GM19452 (cell line): ENCODE data around the gene ARVCF.
A peak's percentile ranks its signal among the peaks of the same experiment; 100 is the strongest.

Experiments
- ATAC-seq: cut with Tn5 transposase; IDR thresholded peaks from one replicate; pipeline ENCODE4 v1.9.1; 2021; ENCODE audit not compliant: unreplicated experiment

Gene ARVCF

DNA sequence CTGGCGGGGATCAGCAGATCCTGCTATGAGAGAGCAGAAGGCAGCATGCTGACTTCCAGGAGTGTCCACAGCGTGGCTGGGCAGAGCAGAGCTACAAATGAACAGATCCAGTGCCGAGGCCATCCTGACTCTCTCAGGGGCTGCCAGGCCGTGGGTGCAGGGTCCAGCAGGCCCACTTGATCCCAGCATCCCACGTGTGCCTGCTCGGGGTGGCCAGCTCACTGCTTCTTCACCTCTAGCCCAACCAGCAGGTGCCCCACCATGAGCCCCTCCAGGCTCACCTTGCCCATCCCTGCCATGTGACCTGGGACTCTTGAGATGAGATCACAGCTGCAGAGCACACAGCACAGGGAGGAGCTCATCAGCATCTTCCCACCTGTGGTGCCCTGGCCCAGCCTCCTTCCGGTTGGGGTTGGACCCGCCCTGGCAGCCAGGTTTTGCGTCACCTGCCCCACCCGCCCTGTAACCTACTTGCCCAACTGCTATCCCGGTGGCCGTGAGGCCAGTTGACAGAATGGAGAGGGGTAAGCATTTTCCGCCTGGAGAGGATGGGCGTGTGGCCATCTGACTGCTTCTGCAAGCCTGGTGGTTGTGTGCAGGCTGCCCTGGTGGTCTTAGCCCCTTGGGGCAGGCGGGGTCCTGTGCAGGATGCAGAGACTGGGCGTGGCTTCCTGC, 15.2 kb upstream of the ARVCF start:
- ATAC-seq: no peak

GRCh38 chr22:20029550-20030225, 13.1 kb upstream of the ARVCF start:
- ATAC-seq: no peak

DNA sequence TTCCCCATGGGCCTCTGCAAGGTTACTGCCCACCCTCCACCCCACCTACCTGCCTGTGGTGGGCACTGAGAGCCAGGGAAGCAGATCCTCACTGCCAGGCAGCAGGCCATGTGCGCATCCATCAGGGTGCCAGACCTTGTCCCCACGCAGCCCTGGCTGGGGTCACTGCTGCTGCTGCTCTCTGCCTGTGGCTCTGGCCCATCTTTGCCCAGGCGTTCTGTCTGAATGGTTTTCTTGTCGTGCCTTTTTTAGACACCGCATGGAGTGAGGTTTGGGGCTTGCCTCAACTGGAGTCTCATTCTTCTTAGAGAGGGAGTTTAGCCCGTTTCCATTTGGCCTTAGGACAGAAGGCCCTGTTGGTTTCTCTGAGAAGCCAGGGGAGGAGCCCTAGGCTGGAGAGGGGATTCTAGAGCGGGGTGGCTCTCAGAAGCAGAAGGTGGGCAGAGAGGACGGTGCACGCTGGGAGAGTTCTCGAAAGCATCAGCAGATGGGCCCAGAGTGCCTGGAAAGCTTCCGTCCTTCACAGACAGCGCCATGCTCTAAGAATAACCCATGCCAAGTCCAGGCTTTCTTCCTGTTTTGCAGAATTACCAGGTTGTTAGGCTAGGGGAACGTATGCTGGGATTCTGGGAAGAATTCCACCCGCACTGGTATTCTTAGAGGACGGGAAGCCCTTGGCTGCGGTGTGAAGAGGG, 12.4 kb upstream of the ARVCF start:
- no peak for ATAC-seq

- ATAC-seq: no peak
Measured at GRCh38 chr22:20027966-20028854, 11.6 kb upstream of the ARVCF start.

- no peak for ATAC-seq
Measured at GRCh38 chr22:20026996-20027601, 10.5 kb upstream of the ARVCF start.

DNA sequence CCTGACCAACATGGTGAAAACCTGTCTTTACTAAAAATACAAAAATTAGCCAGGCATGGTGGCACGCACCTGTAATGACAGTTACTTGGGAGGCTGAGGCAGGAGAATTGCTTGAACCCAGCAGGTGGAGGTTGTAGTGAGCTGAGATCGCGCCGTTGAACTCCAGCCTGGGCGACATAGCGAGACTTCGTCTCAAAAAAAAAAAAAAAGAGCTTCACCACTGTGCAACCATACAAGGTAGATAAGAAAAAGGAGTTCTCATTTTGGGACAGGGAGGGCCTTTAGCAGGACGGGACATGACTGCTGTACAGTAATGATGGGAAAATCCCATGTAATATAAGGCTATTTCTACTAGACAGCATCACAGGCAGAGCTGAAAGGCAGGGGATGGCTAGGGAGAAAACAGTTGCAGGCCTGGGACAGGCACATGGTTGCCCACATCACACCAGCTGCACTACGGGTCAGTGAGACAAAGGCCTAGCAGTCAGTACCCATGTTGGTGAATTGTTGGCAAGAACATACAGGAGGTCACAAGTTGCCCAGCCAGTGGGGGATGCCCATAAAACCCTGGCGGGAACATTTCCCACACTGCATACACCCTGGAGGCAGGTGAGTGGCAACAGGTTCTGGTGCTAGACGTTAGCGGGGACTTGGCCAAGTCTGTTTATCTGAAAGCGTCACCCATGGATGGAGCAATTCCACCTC, 9.7 kb upstream of the ARVCF start:
- ATAC-seq: no peak

GRCh38 chr22:20025401-20026203, 9.0 kb upstream of the ARVCF start:
- ATAC-seq: no peak

GRCh38 chr22:20024650-20025397, 8.2 kb upstream of the ARVCF start:
- ATAC-seq: no peak

DNA sequence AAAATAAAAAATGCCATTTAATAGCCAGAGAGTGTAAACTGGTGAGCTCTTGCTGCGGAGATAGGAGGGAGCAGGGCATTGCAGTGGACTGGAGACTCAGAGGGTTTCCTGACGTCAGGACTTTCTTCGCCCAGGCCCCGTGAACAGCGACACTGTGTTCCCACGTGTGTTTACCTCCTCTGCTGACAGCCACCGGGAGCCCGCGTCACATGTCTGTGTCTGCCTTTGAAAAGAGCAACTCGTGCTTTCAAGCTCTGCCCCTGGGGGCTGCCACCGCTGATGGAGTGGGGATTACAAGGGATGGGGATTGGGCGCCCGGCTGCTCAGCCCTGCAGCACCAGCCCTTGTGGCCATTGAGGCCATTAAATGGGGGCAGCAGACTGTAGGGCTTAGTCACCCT, 7.6 kb upstream of the ARVCF start:
- no peak for ATAC-seq

DNA sequence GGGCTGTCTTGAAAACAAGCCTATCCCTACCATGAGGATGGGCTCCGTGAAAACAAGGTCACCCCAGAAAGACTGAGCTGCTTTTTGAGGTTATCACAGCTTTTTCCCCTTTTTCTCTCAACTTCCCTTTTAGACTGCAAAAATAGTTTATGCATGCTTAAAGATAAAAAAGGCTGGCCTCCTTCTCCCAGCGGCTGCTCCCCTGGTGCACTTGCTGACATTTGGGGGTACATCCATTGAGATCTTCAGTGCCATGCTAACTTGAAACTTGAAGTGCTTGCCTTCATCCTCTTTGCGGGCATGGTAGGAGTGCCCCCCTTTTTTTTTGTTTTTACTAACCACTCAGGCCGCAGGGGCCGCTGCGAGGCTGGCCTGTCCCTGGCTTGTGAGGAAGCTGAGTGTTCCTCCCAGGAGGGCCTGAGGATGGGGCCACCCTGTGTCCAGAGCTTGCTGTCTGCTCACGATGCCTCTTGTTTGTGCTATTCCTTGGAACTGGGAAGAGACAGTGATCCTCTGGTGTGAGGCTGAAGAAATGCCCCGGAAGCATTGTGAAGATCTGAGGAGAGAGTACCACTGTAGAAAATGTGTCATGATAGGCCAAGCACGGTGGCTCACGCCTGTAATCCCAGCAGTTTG, 6.5 kb upstream of the ARVCF start:
- ATAC-seq: no peak

GRCh38 chr22:20022231-20022977, 5.8 kb upstream of the ARVCF start:
- no peak for ATAC-seq

DNA sequence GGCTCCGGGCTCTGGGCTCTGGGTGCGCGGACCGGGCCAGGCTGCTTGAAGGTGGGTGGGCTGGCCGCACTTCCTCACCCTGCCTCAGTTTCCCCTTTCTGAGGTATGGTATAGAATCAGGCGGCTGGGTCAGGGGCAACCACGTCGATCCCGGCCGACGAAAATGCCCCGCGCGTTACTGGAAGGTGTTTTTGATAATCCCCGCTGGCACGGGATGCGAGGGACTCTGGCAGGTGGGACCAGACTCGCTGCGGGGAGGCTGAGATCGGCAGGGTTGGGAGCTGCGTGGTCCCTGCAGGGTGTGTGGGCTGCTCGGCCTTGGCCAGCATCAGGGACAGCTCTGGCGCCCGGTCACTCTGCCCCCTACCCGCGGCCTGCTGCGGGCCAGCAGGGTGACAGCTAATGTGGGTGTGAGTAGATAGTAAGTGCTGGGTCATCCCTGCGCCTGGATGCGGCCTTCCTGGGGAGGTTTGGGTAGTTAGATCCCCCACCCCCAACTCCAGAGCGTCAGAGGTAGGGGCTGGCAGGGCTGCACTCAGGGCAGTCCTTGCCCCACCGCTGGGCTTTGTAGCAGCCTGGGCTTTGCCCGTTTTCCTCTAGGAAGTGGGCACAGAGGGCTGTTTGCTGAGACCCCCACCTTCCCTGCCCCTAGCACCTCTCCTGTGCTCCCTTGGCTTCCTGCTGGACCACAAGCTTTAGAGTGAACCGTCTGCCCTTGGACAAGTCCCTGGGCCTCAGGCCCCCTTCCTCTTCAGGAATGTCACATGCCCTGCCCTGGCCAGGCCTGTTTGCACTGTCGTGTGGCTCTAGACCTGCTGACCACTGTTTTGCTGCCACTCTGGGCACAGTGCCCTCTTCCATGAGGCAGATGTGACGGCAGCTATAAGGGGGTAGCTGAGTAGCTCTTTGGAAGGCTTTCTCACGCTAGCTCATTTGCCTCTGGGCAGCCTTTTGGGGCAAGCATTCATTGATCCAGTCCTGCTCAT, 4.9 kb upstream of the ARVCF start:
- ATAC-seq: no peak

- ATAC-seq: peak; percentile 78
Measured at GRCh38 chr22:20020533-20021195, 4.0 kb upstream of the ARVCF start, which contains the start of gene TANGO2. TSS of gene TANGO2 (plus strand) at chr22:20021110. CDS start at chr22:20036799, 15,689 bp downstream.

GRCh38 chr22:20019661-20020532, 3.3 kb upstream of the ARVCF start:
- ATAC-seq: no peak

- ATAC-seq: no peak
Measured at GRCh38 chr22:20018001-20018400, 1.4 kb upstream of the ARVCF start.
